Breast epithelium (tissue), 3 donors: ENCODE data around the gene XPO5.

Experiments
- POLR2A ChIP-seq: fragments of 450-650 bp; IDR thresholded peaks from one replicate; pipeline ENCODE4 v1.6.1; 2016; ENCODE audit warnings: antibody characterized with exemption, mild to moderate bottlenecking, moderate library complexity
- TF ChIP-seq, protein P1 (sequence below), 3 donors: fragments of 450-650 bp; IDR thresholded peaks; one replicate each; pipeline ENCODE4 v1.5.1; 2016 to 2017; ENCODE audit warnings: antibody characterized with exemption in 3 of 3, mild to moderate bottlenecking in 3 of 3, moderate library complexity in 3 of 3

DNA sequence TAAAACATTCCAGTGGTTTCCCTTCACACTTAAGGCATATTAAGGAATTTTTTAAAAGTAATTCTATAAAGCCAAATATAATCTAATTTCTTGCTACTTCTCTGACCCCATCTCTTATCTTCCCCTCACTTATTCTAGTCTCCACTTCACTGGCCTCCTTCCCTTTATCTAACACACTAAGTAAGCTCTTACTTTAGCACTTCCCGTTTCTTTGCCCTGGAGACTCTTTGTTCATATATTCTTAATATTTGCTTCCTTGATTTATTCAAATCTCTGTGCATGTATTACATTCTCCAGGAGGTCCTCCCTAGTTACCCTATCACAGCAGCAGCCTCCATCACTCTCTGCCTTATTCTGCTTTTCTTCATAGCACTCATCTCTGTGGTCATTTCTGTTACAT is 33.0 kb upstream of the XPO5 start:
- no peak for TF ChIP-seq POLR2A
- TF ChIP-seq, protein P1, sequence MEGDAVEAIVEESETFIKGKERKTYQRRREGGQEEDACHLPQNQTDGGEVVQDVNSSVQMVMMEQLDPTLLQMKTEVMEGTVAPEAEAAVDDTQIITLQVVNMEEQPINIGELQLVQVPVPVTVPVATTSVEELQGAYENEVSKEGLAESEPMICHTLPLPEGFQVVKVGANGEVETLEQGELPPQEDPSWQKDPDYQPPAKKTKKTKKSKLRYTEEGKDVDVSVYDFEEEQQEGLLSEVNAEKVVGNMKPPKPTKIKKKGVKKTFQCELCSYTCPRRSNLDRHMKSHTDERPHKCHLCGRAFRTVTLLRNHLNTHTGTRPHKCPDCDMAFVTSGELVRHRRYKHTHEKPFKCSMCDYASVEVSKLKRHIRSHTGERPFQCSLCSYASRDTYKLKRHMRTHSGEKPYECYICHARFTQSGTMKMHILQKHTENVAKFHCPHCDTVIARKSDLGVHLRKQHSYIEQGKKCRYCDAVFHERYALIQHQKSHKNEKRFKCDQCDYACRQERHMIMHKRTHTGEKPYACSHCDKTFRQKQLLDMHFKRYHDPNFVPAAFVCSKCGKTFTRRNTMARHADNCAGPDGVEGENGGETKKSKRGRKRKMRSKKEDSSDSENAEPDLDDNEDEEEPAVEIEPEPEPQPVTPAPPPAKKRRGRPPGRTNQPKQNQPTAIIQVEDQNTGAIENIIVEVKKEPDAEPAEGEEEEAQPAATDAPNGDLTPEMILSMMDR (IDR thresholded peaks at IDR 0.05) = no peak
